ENCODE measurements around the gene TBC1D7.

Gene TBC1D7

GRCh38 chr6:13328076-13328874 is at the start of gene TBC1D7:
TBC1D7 (minus strand) TSS chr6:13328537; CDS start chr6:13326898, 1,639 bp downstream.
- DNase-seq: peak; percentile 65

GRCh38 chr6:13377054-13377758 is 48.9 kb upstream of the TBC1D7 start:
- DNase-seq: no peak

GRCh38 chr6:13375360-13375878 is 47.1 kb upstream of the TBC1D7 start:
- no peak for DNase-seq

- DNase-seq: no peak
These were observed 45.6 kb upstream of the TBC1D7 start for GRCh38 chr6:13373919-13374318.

GRCh38 chr6:13373488-13373886 is 45.1 kb upstream of the TBC1D7 start:
- DNase-seq: no peak

GRCh38 chr6:13372688-13373487 is 44.6 kb upstream of the TBC1D7 start:
- DNase-seq: no peak

- DNase-seq: no peak
These were observed 43.7 kb upstream of the TBC1D7 start for GRCh38 chr6:13372076-13372475.

GRCh38 chr6:13371421-13372072 is 43.2 kb upstream of the TBC1D7 start:
- DNase-seq: no peak

- no peak for DNase-seq
These were observed 42.3 kb upstream of the TBC1D7 start for GRCh38 chr6:13370623-13371022.

GRCh38 chr6:13369591-13369990 is 41.3 kb upstream of the TBC1D7 start:
- no peak for DNase-seq

GRCh38 chr6:13368731-13369115 is 40.4 kb upstream of the TBC1D7 start:
- DNase-seq: no peak

GRCh38 chr6:13368079-13368730 is 39.9 kb upstream of the TBC1D7 start:
- no peak for DNase-seq

- no peak for DNase-seq
These were observed 39.1 kb upstream of the TBC1D7 start for GRCh38 chr6:13367396-13367795.

- DNase-seq: no peak
These were observed 37.0 kb upstream of the TBC1D7 start for GRCh38 chr6:13365320-13365719.

GRCh38 chr6:13364842-13365241 is 36.5 kb upstream of the TBC1D7 start:
- no peak for DNase-seq

GRCh38 chr6:13362412-13362811 is 34.1 kb upstream of the TBC1D7 start:
- no peak for DNase-seq

GRCh38 chr6:13360671-13361540 is 32.6 kb upstream of the TBC1D7 start:
- no peak for DNase-seq

- DNase-seq: no peak
These were observed 30.9 kb upstream of the TBC1D7 start for GRCh38 chr6:13359287-13359686.

- no peak for DNase-seq
These were observed 30.2 kb upstream of the TBC1D7 start for GRCh38 chr6:13358511-13358910.

- no peak for DNase-seq
These were observed 29.3 kb upstream of the TBC1D7 start for GRCh38 chr6:13357551-13358075.
